ENCODE measurements around the gene PTPRJ.

DNA sequence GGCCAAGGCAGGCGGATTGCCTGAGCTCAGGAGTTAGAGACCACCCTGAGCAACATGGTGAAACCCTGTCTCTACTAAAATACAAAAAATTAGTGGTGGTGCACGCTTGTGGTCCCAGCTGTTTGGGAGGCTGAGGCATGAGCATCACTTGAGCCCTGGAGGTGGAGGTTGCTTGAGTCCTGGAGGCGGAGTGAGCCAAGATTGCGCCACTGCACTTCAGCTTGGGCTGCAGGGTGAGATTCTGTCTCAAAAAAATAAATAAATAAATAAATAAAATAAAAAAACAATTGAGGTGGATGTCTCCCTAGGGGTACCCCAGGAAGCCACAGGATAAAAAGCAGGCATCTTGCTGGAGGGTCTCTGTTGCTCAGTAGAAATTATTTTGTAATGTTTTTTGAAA lies 14.1 kb downstream of the PTPRJ start:
- no peak for TF ChIP-seq CTCF (IDR thresholded peaks at IDR 0.05)
- TF ChIP-seq POLR2A (IDR thresholded peaks at IDR 0.05), result no peak
- no peak for TF ChIP-seq POLR2AphosphoS5 (IDR thresholded peaks at IDR 0.05)

Data from breast epithelium (tissue), 3 donors.